Stimulated activated CD8-positive, alpha-beta memory T cell treated with anti-CD3 and anti-CD28 coated beads, Interleukin-15, amount 100 ng/mL, for 48 hours (primary cell): ENCODE results near the gene AIMP2.
"Not testable (repeated sequence)": the region's sequence is repeated elsewhere in the genome, so short reads cannot be mapped to it uniquely, and the experiment has no call there.

Source experiments
- DNase-seq, 2 donors: peaks; one replicate each; pipeline ENCODE4 v3.0.0-alpha.2; 2020; ENCODE audit warnings: low read depth in 2 of 2

AIMP2 gene

DNA sequence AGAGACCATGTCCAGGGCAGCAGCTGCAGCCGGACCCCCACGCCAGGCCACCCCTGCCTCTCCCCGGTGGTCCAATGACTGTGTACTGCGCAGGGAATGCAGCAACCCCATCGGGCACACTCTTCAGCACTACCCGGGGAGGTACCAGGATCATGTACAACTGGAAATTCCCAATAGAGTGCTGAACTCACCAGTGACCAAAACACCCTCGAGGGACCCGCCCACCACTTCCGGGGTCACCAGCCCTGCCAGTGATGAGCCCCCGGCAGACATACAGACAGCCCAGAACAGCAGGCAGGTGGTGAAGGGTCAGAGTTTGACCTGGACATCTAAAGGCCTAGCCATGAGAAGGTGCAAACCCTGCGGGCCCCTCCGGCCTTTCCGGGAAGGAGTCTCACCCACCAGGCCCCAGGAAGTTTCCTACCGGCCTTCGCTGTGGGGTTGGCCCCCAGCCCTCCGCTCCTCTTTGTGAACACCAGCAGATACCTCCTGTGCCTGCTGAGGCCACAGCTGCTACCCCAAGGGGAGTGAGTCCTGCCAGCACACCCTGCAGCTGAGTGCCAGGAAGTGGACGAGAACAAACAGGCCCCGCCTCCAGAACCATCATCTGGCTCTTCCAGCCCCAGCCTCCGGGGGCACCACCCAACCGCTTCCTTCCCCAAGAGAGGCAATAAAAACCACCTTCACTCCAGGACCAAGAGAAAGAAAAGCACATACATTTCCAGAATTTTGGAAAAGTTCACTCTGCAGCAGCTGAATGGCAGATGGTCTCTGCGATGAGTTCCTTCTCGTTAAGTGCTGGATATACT, 17.1 kb downstream of the AIMP2 start:
- peak; percentile 40 to 53 for DNase-seq

DNA sequence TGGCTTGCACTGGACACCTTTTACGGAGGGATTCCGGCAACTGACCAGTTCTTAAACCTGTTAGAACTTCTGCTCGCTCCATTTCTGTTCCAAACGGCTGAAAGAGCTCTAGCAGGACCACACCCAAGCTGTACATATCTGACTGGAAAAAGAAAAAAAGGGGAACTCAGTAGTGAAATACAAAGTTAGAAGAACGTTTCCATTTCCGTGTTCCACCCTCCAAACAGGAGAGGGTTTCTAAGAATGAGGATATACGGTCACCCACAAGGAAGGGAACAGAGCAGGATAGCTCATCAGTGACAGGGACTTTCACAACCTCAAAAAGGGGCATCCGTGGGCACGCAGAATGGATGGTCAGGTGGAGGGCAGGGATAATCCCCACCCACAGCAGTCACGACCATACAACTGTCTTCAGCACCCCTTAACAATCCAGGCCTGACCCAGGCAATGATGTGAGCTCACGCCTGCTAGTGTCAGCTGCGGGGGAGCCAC, 17.8 kb downstream of the AIMP2 start:
- no peak for DNase-seq

DNA sequence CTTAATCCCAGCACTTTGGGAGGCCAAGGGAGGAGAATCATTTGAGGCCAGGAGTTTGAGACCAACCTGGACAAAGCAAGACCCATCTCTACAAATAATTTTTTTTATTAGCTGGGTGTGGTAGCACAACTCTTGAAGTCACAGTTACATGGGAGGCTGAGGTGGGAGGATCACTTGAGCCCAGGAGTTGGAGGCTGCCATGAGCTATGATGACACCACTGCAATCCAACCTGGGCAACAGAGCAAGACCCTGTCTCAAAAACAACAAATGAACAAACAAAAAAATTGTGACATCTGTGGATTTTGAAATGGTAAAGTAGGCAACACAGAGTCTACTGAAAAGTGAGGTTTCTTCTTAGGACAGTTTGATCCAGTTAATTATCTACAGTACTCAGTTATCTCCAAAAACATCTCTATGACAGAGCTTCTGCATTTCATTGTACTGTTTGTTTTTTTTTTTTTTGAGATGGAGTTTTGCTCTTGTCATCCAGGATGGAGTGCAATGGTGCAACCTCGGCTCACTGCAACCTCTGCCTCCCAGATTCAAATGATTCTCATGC, 18.8 kb downstream of the AIMP2 start:
- DNase-seq, result no peak

DNA sequence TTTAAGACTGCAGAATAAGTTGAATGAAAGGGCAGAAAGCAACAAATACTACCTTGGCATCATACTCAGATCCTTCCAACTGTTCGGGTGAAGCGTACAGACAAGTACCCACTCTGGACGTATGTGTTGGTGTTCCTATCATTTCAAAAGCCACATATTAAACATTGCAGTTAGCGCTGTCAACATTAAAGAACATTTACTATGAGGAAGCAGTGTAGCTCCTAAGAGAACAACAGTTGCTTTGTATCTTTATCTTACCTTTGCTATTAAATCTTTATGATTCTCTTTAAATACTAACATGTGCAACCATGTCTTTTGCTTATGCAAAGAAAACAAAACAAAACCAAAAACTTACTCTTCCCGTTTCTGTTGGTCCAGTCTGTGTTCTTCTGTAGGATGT, 19.5 kb downstream of the AIMP2 start:
- no peak for DNase-seq

DNA sequence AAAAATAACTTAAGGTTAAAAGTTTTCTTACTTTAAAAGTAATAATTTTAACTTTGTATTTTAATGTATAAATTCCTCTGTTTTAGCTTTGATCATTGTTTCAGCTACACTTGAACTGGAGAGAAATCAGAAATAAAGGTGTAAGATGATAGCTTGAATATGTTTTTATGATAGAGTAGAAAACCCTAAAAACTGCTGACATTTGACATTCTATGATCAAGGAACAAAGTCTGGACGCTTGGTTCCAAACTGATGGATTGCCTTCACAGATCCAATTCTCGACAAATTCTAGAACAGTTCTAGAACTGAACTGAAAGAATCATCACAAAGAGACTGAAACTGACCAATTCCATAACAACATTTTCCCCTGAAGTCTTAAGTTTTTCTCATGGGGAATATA, 21.9 kb downstream of the AIMP2 start, which contains the start of gene ANKRD61:
Gene ANKRD61, plus strand, starts transcription at position 389 of the 400 bp plus-strand sequence. Its CDS starts 0 bp downstream, at position 389.
- no peak for DNase-seq

DNA sequence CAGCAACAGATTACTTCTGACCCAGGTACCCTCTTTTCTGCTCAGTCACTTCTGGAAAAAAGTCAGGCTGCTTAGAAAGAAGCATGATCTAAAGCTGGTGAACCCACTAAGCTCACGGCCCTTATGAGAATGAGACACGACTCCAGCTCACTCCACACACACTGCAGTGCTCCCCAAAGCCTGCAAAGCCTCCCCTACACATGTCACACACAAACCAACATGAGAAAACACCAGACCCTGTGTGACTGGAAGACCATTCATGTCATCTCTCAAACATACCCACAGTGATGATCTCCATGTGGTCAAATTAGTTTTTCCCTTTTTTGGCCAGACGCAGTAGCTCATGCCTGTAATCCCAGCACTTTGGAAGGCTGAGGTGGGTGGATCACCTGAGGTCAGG, 22.5 kb downstream of the AIMP2 start:
- DNase-seq, result no peak

DNA sequence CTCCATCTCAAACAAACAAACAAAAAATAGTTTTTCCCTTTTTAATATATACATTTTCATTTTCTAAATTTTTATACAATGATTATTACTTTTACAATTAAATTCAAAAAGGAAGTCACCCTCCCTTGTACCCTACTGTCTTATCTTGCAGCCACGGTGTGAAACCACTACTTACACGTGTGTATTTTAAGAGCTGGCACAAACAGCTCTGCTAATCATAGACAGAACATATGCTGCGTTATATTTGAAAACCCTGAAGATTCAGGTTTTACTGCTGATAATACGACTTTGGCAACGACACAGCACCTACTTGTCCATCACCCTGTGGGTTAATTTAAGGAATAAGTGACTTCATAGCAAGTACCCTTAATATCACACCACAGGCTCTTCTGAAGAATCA, 23.1 kb downstream of the AIMP2 start:
- no peak for DNase-seq

DNA sequence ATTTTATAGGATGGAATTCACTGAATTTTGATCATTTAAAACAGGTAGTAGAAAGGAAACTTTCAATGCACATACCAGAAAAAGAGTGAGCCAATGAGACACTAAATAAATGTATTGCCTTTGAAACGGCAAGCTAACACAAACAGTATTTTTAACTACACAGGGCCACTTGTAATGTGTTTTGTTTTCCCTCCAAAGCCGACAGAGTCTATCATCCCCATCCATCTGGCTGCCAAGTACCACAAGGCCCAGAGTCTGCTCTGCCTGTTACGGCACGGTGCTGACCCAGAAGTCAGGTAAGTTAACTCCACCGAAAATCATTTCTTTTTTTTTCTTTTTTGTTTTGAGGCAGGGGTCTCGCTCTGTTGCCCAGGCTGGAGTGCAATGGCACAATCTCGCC, 23.6 kb downstream of the AIMP2 start:
- DNase-seq, result no peak

DNA sequence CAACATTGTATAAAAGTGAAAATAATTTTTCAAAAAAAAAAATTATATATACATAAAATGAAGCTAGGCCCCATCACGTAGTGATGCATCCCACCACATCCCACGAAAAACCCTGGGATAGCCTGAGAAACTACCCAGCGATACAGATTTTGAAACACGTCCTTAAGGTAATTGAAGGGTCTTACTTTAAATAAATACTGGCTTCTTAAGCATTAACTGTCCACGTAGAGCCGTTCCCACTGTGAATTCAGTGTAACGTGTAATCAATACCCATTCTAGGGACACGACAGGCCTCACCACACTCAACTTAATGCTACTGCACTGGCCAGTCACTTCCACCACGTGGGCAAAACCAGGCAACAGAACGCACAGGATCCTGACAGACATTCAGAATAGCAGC, 26.1 kb downstream of the AIMP2 start:
- DNase-seq, result no peak

DNA sequence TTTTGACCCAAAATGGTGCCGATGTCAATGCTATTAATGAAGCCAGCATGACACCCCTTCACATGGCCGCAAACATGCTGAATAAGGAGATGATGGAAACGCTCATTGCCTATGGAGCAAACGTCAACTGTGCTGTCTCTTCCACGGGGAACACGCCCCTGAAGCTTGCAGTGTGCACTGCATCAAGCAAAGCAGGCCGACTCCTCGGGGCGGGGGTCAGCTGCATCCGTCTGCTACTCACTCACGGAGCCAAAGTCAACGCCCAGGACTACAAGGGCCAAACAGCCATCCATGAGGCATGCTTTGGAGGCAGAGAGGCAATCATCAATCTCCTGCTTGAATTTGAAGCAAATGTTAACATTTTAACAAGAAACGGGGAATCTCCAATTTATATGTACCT, 26.6 kb downstream of the AIMP2 start:
- DNase-seq, result no peak

DNA sequence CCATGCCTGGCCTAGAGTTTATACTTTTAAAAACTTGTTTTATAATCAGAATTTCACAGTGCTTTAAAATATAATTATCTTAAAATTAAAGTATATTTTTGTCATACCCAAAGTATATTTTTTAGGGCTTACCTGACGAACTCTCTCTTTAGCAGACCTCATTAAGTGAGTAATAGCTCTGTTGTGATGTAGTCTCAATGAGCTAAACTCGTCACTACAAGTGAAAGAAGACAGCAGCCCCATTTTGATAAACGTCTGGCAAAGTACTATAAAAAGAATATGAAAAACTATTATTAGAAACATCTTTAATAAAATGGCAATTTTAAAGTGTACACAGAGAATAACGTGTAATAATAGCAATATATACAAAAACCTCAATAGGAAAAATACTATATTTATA, 40.7 kb downstream of the AIMP2 start:
- DNase-seq, result no peak

DNA sequence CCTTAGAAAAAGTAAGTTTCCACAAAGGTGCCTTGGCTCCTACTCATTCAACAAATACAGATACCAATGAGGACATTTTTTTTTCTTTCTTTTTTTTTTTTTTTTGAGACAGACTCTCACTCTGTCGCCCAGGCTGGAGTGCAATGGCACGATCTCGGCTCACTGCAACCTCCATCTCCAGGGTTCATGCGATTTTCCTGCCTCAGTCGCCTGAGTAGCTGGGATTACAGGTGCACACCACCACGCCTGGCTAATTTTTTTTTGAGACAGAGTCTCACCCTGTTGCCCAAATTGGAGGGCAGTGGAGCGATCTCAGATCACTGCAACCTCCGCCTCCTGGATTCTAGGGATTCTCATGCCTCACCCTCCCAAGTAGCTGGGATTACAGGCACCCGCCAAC, 42.1 kb downstream of the AIMP2 start:
- not testable (repeated sequence) for DNase-seq

DNA sequence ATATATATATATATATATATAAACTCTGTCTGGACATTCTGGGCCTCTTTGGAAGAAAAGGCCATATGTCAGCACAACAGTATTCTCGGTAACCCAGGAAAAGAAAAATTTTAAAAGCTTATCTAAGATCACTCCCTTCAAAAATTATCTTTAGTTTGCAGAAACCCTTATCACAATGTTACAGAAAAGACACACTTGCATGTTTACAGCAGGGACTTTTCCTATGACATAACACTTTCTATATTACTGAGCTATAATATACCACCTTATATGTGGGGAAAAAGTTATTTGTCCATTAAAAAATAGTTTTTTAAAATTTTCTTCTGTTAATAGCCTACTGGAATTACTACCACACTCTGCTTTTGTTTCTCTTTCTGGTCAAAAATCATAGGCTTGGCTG, 47.5 kb downstream of the AIMP2 start:
- no peak for DNase-seq

DNA sequence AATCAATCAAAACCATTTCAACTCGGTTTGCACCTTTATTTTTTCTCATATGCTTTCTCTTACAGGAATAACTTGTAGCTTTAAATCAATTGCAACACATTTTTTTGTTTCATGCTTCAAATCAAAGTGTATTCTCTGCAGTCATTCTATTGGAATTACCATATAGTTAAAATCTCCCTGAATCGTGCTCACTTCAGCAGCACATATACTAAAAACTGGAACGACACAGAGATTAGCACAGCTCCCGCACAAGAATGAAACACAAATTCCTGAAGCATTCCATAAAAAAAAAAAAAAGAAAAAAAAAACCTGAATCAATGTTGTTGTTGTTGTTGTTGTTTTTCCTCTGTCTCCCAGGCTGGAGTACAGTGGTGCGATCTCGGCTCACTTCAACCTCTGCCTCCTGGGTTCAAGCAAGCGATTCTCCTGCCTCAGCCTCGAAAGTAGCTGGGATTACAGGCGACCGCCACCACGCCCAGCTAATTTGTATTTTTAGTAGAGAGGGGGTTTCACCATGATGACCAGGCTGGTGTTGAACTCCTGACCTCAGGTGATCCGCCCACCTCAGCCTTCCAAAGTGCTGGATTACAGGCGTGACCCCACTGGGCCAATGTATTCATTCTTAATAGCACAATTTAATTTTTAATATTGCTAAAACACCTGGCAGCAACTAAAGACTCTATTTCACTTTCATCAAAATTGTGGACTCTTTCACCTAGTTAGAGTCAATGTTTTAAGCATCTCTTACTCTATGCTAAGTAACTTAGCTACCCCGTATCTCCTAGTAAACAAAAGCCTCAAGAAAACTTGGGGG, 48.5 kb downstream of the AIMP2 start:
- DNase-seq, result no peak

DNA sequence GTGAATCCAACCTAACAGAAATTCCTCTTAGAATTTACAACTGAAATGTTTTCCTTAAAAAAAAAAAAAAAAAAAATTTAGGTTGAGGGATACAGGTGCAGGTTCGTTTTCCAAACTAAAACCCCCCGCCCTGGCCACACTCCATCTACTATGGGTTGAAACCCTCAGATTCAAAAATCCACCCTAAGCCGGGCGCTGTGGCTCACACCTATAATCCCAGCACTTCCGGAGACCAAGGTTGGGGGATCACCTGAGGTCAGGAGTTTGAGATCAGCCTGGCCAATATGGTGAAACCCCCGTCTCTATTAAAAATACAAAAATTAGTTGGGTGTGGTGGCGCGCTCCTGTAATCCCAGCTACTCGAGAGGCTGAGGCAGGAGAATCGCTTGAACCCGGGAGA, 50.9 kb downstream of the AIMP2 start:
- DNase-seq, result not testable (repeated sequence)

DNA sequence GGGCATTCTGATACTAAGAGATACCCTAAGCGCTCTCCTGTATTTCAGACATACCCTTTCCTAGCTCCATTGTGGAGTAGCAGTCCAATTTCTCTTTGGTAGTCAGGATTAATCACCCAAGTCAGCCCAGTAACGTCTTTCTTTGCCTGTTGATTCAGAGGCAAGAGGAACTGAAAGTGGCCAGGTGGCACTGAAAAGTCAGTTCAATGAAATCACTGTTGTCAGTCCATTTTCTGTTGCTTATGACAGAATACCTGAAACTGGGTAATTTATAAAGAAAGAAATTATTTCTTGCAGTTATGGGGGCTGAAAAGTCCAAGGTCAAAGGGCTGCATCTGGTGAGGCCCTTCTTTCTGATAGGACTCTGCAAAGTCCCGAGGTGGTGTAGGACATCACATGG, 62.3 kb downstream of the AIMP2 start:
- DNase-seq, result no peak
